GM21529 (cell line): ENCODE data around the gene SLC25A41.

Experiments
- ATAC-seq: cut with Tn5 transposase; IDR thresholded peaks from one replicate; pipeline ENCODE4 v1.9.1; 2021; ENCODE audit not compliant: unreplicated experiment

SLC25A41 gene

GRCh38 chr19:6433663-6434062 is at the start of gene SLC25A41:
SLC25A41 (minus strand) TSS chr19:6433763; CDS start chr19:6433693, 70 bp downstream.
- ATAC-seq: no peak

GRCh38 chr19:6483235-6483634 is 49.7 kb upstream of the SLC25A41 start:
- no peak for ATAC-seq

- no peak for ATAC-seq
These were observed 48.8 kb upstream of the SLC25A41 start for GRCh38 chr19:6482343-6482686.

GRCh38 chr19:6481541-6482342 is 48.2 kb upstream of the SLC25A41 start, which contains the start of gene DENND1C:
DENND1C (minus strand) TSS chr19:6481787; CDS start chr19:6481695, 92 bp downstream.
- peak; percentile 73 for ATAC-seq

GRCh38 chr19:6480848-6481415 is 47.4 kb upstream of the SLC25A41 start:
- ATAC-seq: no peak

- ATAC-seq: no peak
These were observed 46.4 kb upstream of the SLC25A41 start for GRCh38 chr19:6479836-6480398.

GRCh38 chr19:6478815-6479214 is 45.3 kb upstream of the SLC25A41 start:
- ATAC-seq: no peak

- ATAC-seq: no peak
These were observed 43.4 kb upstream of the SLC25A41 start for GRCh38 chr19:6476896-6477431.

- ATAC-seq: no peak
These were observed 42.8 kb upstream of the SLC25A41 start for GRCh38 chr19:6476155-6476895.

GRCh38 chr19:6475321-6476108 is 42.0 kb upstream of the SLC25A41 start:
- ATAC-seq: no peak

- no peak for ATAC-seq
These were observed 40.1 kb upstream of the SLC25A41 start for GRCh38 chr19:6473647-6474046.

- no peak for ATAC-seq
These were observed 39.1 kb upstream of the SLC25A41 start for GRCh38 chr19:6472713-6473112.

GRCh38 chr19:6471076-6471475 is 37.5 kb upstream of the SLC25A41 start:
- no peak for ATAC-seq

GRCh38 chr19:6470173-6470572 is 36.6 kb upstream of the SLC25A41 start:
- no peak for ATAC-seq

- no peak for ATAC-seq
These were observed 33.8 kb upstream of the SLC25A41 start for GRCh38 chr19:6467384-6467783.

- no peak for ATAC-seq
These were observed 33.1 kb upstream of the SLC25A41 start for GRCh38 chr19:6466526-6467248.

GRCh38 chr19:6465663-6466062 is 32.1 kb upstream of the SLC25A41 start:
- ATAC-seq: no peak

- ATAC-seq: no peak
These were observed 31.4 kb upstream of the SLC25A41 start for GRCh38 chr19:6465006-6465405.

- no peak for ATAC-seq
These were observed 30.7 kb upstream of the SLC25A41 start, which contains the start of gene CRB3 for GRCh38 chr19:6464070-6464873. CRB3 (plus strand) TSS chr19:6464271; CDS start chr19:6464702, 431 bp downstream.
